Activated CD8-positive, alpha-beta memory T cell treated with anti-CD3 and anti-CD28 coated beads for 24 hours (primary cell): ENCODE data around the gene CASP14.
"Not testable (repeated sequence)": the region's sequence is repeated elsewhere in the genome, so short reads cannot be mapped to it uniquely, and the experiment has no call there.

Experiments
- DNase-seq: peaks from one replicate; pipeline ENCODE4 v3.0.0-alpha.2; 2020

Gene CASP14

GRCh38 chr19:15048885-15049541, at the start of gene CASP14:
Gene CASP14 (plus strand): TSS chr19:15049480. CDS start chr19:15052252, 2,772 bp downstream.
- no peak for DNase-seq

- DNase-seq: no peak
These were observed 41.0 kb upstream of the CASP14 start for GRCh38 chr19:15008308-15008707.

GRCh38 chr19:15010501-15011300, 38.6 kb upstream of the CASP14 start:
- no peak for DNase-seq

GRCh38 chr19:15014579-15014978, 34.7 kb upstream of the CASP14 start:
- DNase-seq: no peak

- no peak for DNase-seq
These were observed 33.2 kb upstream of the CASP14 start for GRCh38 chr19:15015946-15016542.

- DNase-seq: not testable (repeated sequence)
These were observed 30.4 kb upstream of the CASP14 start for GRCh38 chr19:15018836-15019235.

- no peak for DNase-seq
These were observed 27.8 kb upstream of the CASP14 start for GRCh38 chr19:15021286-15022007.

- no peak for DNase-seq
These were observed 26.5 kb upstream of the CASP14 start for GRCh38 chr19:15022752-15023151.

GRCh38 chr19:15025217-15025616, 24.1 kb upstream of the CASP14 start:
- no peak for DNase-seq

GRCh38 chr19:15028490-15028889, 20.8 kb upstream of the CASP14 start:
- no peak for DNase-seq

GRCh38 chr19:15031675-15032074, 17.6 kb upstream of the CASP14 start:
- DNase-seq: no peak

- no peak for DNase-seq
These were observed 13.4 kb upstream of the CASP14 start for GRCh38 chr19:15035795-15036311.

- no peak for DNase-seq
These were observed 11.7 kb upstream of the CASP14 start for GRCh38 chr19:15037586-15037985.

- no peak for DNase-seq
These were observed 11.0 kb upstream of the CASP14 start for GRCh38 chr19:15038294-15038693.

- no peak for DNase-seq
These were observed 7.3 kb upstream of the CASP14 start for GRCh38 chr19:15042003-15042402.

- no peak for DNase-seq
These were observed 6.5 kb upstream of the CASP14 start for GRCh38 chr19:15042826-15043225.

- no peak for DNase-seq
These were observed 3.8 kb upstream of the CASP14 start for GRCh38 chr19:15045506-15045905.

GRCh38 chr19:15047680-15048079, 1.6 kb upstream of the CASP14 start:
- no peak for DNase-seq

GRCh38 chr19:15048128-15048527, 1.2 kb upstream of the CASP14 start:
- no peak for DNase-seq

- no peak for DNase-seq
These were observed 1.4 kb downstream of the CASP14 start for GRCh38 chr19:15050639-15051038.

GRCh38 chr19:15062036-15062435, 12.8 kb downstream of the CASP14 start:
- no peak for DNase-seq

- DNase-seq: not testable (repeated sequence)
These were observed 21.1 kb downstream of the CASP14 start for GRCh38 chr19:15070386-15070785.
